CD4-positive, alpha-beta T cell treated with Interleukin-17A for 4 hours (primary cell): ENCODE results near the gene AP1S1.
A peak's percentile ranks its signal among the peaks of the same experiment; 100 is the strongest.

Source experiments
- DNase-seq: peaks from one replicate; pipeline ENCODE4 v3.0.0-alpha.2; 2020; ENCODE audit warnings: mixed read lengths

AP1S1 gene

DNA sequence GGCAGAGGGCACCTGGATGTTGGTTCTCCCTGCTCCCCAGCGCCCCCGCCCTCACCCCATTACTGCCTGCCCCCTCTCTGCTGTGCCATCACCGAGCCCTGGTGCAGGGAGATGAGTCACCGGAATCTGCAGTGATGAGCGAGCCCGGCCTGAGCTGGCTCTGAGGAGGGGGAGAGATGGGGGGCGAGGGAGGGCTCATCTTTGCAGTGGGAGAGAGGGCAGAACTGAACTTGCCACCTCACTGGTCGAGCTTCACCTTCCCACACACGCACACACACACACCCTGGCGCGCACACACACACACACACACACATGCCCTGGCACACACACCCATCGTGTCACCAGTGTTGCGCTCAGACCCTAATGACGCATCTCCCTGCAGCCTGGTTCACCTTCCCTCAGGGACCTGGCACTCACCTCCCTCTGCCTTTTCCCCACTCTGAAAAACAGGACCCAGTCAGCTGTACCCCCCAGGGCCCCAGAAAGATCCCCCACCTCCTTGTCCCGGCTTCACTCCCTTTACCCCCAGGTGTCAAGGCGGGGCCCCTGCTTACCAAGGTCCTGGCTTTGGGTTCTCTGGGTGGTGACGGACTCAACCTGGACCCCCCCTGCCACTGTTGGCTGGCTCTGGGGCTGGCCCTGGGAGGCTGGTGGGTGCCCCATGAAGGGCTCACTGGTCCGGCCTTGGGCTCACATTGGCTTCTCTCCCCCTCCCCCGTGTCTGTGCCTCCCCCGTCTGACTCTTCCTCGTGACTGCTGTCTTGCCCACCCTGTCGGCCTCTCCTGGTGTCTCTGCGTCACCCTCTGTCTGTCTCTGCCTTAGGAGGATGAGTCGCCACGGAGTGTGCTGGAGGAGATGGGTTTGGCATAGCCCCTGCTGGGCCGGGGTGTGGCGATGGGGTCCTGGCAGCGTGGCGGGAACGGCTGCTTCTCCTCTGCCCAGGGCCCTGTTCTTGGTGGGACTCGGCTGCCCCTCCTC, 5.7 kb downstream of the AP1S1 start:
- no peak for DNase-seq

DNA sequence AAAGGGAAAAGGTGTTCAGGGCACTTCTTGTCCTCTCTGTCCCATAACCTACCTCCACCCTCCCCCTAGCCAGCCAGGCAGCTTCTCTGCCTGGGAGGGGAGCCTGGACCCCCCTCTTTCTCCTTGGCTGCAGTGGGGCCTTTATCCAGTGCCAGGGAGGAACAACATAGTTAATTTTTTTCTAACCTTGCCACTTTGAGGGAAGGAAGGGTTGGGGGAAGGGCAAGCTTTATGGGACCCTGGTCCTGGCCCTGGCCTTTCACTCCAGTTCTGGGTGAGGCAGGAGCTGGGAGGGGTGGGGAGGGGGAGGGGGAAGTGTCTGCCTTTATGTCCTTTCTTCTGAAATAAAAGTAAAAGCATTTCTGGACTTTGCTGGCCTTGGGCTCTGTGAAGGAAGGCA, 6.6 kb downstream of the AP1S1 start:
- no peak for DNase-seq

DNA sequence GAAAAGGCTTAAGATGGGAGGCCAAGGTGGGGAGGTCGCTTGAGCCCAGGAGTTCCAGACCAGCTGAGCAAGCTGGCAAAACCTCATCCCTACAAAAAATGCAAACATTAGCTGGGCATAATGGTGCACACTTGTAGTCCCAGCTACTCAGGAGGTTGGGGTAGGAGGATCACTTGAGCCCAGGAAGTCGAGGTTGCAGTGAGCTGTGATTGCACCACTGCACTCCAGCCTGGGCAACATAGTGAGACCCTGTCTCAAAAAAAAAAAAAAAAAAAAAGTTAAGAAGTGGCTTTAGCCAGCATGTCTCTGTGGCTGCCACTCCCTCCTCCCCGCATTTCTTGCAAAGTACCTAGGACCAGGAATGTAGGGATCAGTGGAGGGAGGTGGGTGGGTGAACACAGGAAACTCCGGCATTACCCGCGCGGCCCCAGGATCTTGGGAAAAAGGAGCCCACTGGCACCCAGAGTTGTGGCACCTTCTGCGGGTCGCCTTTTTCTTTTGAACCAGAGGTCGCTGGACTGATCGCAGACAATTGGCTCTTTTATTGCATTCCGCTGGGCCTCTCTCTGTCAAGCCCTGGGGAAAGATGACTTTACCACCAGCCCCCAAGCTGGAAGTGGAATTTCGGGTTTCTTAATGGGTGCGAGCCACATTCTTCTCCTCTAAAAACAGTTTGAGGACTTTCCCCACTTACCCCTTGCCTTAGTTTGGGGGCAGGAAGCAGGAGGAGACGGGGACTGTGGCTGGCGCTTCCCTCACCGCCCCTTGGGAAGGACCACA, 7.6 kb downstream of the AP1S1 start:
- DNase-seq: no peak

DNA sequence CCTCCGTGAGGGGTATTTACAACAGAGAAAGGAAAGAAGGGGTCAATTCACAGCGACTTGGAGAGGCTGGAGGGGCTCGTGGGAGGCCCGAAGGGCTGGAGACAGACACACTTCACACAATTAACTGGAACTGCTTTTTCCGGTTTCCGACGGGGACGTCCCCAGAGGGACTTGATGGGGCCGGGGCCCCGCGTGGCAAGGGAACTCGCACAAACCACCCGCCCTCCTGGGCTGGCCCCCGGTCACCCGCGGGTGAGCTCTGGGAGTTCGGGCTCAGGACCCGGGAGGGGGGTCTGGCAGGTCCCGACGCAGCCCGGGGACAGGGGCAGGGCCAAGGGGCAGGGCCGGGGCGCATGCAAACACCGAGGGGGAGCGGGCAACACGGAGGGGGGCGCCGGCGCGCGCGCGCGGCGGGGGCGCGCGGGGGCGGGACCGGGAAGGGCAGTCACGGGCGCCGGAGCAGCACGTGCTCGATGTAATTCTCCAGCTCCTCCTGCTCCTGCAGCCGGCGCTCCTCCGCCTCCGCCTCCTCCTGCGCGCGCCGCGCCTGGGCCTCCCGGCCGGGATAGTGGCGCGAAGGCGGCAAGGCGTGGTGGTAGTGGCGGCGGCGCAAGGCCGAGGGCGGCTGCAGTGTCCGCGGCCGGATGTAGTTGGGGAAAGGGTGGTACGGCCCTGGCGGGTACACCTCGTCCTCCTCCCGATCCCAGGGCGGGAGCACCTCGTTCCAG, 8.4 kb downstream of the AP1S1 start:
- no peak for DNase-seq

DNA sequence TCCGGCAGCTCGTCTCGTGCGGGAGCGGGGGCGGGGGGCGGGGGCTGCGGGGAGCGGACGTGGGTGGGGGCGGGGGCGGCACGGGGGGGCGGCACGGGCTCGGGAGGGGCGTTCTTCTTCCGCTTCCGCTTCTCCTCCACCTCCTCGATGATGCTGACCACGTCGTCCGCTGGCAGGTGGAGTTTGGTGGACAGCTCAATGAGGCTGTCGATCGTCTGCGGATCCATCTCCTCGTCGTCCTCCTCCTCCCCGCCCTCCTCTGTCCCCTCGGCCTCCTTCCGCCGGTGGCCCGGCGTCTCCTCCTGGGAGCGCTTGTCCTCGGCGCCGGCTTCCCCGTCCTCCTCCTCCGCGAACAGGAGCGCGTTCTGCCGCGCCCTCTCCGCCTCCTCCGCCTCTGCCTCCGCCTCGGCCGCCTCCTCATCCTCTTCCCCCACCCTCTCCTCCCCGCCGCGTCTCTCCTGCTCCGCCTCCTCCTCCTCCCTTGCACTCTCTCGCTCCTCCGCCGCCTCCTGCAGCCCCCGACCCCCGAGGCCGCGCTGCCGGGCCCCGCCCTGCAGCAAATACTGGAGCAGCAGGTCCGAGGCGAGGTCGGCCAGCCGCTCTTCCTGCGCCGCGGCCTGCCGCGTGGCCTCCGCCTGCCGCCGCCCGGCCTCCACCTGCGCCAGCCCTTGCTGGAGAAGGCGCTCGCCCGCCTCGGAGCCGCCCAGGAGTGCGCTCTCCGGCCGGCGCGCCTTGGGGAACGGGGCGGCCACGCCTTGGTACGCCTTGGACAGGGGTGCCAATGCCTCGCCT, 9.2 kb downstream of the AP1S1 start:
- peak; percentile 62 for DNase-seq

DNA sequence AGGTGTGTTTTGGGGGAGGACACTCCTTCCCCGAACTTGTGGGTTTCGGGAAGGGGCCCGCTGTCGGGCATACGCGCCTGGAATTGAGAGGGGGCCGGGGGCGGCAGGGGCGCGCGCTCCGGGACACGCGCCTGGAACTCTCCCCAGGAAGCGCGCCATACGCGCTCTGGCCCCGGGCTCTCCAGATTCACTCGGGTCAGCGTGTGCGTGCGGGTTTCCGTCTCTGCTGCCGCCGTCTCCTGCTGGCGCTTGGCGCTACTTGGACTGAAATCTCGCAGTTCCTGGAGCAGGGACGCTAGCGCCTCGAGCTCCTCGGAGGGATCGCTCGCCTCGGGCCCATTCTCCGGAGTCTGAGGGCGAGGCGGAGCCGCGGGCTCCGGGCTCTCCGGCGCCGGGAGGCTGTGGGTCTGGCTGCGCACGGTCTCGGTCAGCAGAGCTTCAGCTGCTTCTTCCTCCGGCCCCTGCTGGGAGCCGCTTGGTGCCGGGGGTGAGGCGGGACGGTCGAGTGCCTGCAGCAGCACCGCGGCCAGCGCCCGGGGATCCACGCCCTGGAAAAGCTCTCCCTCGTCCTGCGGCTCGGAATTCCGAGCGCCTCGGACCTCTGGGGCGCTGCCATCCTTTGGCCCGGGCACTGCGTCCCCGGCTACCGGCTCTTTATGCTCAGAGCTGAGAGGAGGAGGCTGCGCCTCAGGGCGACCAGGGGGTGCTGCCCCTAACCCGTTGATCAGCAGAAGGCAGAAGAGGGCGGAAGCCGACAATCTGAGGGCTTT, 10.0 kb downstream of the AP1S1 start:
- peak; percentile 25 for DNase-seq

DNA sequence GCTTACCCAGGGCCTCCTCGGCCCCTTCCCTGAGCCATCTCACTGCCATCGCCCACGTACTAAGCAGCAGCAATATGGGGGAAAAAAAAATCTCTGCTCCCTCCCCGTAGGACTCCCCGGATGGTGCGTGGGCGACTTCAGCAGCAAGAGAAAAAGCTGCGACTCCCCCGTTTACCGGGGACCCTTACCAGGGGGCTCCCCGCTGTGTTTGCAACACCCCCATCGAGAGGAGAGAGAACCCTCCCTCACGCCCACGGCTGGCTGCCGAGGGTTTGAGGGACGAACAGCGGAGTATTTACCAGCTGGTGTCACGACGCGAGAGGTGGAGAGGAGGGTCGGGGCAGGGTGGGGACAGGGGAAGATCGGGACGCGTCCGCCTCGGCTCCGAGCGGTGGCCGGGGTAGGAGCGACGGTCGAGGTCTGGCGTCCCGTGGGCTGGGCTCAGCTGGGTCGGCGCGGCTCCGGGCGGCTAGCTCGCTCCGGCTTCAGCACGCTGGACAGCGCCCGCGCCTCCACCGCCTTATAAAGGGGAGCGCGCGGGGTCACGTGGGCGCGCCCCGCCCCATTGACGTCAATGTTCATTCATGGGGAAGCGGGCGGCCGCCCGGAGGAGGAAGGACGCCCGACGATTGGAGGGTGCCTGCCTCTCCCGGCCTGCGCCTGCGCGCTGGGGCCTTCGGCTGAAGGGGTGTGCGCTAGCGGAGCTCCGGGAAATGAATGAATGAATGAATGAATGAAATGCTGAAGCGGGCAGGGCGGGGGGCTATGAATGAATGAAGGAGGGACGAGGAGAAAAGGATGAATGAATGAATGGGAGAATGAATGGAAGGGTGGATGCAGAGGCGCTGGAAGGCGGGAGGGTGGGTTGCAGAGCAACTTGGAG, 11.0 kb downstream of the AP1S1 start, which contains the start of gene VGF:
TSS of gene VGF (minus strand) at position 495 of the 883 bp plus-strand sequence. CDS start 726 bp downstream, outside the sequence.
- peak; percentile 94 for DNase-seq

DNA sequence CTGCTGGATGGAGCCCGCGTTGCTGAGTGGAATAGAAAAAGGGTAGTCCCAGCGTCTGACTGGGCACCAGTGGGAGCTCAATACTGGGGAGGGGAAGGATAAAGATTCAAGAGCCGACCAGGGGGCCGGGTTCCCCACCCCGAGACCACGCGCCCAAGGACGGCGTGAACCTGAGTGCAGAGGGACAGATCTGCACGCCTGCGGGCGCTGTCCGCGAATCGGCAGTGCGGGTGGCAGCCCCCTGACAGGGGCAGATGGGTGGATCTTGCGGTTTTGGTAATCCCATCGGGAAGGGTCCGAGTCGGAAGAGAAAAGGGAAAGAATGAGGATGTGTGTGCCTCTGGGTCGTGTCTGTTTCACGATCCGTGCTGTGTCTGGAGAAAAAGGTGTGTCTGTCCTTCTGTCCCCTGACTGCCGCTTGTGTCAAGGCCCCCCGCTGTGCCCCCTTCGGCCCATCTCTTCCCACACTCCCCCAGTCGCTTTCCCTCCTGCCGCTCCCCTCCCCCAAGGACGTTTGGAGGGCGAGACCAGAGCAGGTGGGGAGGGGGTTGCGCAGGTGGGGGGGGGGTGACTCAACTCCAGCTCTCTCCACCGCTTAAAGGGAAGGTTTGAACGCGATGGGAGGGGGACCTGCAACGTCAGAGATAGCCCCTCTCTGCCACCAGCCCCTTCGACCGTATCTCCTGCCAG, 11.8 kb downstream of the AP1S1 start:
- DNase-seq: no peak

DNA sequence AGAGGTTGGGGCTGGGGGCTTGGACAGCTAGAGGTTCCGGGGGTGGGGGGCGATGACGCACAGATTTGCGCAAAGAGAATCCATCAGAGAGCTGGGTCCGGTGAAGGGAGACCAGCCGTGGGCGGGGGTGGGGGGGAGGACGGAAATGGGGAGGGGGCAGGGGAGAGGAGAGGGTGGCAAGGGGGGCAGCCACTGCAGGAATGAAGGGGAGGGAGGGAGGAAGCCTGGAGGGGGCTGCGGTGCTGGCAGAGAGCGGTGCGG, 12.3 kb downstream of the AP1S1 start:
- no peak for DNase-seq

DNA sequence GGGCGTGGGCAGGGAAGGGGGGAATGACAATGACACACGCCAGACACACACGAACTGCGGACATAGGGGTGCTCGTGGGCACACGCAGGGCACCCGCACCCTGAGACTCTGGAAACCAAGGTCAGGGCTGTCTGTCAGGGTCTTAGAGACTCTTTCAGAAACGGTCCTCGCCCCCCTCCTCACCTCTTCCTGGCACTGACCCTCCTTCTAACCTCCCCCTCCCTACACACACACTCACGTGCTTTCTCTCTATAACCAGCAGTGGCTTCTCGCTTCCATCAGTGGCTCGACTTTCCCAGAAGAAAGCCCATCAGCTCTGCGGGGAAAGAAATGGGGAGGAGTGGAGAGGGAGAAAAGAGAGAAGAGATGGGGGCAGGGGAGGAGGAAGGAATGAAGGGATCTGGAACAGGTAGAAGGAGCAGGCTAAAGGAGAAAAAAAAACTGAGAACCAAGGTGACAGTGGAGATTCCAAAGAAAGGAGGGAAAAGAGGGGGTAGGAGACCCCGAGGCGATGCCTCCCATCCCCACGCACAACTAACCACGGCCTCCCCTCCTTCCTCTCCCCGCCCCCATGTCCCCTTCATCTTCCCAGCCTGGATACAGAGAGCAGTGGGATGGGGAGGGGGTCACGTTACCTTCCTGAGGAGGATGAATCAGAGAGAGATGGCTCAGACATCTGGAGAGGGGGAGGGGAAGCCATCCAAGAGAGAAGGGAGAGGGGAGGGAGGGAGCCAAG, 12.8 kb downstream of the AP1S1 start:
- no peak for DNase-seq

DNA sequence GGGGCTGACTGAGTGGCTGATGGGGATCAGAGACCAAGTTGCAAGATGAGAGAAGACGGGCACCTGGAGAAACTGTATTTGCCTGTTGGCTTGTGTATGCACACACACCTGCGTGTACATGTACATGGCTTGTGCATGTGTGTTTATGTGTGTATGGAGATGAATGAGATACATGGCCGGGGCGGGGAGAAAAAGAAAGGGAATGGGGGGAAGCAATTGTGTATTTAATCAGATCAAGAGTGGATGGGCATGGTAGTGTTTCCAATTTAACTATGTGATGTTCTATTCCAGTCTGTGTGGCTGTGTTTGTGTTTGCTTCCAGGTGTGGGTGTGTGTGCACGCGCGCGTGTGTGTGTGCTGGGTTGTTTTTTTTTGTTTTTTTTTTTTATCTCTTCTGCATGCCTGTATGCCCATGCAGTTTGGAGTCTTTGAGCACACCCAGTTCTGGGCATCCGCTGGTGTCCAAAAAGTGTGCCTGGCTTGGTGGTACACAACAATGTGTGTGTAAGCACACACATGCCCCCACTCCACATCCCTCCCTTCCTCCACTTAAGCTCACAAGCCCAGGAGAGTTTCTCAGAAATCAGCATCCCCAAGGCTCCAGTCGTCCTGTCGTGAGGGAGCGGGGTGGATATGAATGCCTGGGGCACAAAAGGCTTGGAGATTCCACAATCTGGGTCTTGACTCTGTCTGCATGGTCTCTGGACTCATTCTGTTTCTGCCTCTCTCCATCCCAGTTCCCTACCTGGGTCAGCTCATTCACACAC, 13.6 kb downstream of the AP1S1 start:
- no peak for DNase-seq

DNA sequence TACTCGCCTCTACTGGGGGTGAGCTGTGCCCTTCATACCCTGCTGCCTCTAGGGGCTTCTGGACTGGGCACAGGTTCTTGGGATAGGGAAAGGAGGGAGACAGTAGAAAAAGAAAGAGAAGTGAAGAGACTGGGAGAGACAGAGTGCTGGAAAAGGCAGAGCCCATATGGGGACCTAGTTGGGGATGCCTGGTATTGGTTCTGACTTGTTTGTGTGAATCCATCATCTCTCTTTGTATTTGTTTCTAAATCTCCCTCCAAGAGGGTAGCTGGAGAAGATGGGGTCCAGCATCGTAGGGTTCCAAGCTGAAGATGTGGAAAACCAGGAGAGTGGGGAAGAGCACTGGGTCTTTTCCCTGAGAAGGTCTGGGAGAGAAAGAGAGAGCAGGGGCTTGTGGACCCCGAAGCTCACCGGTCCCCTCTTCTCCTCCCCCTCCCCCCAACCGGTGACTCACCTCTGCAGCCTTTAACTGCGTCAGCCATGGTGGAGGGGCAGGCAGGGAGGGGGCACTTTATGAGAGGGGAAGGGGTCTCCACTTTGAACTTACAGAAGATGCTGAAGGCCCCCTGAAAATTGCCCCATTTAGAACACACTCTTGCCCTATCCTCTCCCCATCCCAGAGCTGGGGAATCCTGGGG, 14.3 kb downstream of the AP1S1 start:
- DNase-seq: no peak

DNA sequence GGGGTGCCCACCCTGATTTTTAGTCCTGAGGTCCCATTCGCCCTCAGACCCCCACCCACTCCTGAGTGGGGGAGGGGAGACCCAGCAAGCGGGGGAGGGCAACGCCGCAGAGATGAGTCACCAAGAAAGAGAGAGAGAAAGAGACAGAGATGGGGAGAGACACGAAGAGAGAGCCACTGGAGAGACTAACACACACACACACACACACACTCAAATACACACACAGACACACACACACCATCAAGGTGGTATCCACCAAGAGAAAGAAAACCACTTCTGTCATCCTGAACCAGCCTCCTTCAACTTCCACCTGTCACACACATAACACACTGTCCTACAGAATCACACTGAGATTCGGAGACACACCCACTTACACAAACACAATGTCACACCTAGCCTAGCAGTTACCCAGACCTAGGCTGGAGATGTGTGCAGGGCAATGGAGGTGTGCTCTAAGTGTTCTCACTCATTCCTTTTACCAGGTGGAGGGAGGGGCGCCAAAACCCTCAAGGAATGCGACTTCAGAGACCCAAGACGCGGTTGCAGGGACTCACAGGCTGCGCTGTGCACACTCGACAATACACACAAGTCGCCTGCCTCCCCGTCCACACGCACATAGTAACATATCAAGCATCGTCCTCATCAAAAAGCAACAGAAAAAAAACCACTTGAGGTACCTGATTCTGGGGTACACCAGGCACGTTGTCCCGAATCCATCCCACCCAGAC, 15.0 kb downstream of the AP1S1 start:
- DNase-seq: no peak

DNA sequence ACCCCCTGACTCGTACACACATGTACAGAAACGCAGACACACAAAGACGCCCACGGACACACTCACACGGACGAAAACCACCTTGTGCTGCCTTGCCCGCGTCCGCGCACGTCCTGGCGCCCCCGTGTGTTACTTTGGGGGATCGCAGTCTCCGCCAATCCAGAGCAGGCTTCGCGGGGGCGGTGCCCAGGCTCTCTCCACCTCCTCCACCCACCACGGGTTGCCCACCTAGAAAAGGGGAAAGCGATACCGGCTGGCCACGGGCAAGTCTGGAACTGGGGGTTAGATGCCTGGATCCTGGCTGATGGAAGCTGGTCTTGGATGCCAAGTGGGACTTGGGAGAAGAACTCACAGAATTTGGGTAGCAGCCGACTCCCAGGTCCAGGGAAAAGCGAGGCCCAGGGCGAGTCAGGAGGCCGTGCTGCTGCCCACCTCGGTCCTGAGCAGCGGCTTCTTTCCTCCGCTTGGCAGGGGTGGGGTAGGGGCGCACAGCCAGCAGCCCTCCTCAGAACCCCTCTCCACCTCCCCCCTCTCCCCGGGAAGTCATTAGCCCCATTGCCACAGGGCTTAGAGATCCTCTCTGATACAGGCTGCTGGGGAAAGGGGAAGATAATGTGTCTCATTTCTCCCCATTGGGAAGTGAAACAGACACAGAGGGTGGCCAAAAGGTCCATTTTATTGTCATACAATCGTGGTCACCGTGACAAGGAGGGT, 15.7 kb downstream of the AP1S1 start:
- peak; percentile 85 for DNase-seq

DNA sequence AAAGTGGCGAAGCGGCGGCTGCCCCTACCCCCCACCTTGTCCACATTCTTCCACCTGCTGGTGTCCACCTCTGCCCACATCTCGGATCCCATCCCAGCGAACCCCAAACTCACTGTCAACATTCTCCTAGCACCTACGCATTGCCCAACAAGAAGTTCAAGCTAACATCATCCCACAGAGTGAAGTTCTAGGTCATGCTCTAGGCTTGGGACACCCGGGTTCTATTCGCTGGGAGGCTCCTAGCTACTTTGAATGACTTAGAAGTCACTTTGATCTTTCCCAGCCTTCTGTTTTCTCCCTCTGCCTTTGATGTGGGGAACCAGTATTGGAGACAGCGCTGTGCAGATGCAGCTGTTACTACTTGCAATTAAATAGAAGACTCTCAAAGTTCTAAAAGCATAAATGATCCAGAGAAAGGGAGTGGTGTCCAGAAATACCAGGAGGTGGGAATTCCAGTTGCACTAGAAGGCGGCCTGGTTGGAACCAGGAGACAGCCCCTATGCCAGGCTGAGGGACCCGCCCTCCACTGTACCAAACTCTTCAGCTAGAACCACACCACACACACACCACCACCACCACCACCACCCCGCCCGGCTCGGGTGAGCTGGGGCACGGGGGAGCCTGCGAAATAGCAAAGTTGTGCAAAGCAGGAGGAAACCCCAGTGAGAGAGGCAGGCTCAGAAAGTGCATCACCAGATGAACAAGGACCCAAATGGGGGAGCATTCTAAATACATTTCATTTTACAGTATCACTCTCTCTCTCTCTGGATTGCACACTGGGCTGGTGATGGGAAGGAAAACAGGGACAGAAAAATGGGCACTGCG, 16.6 kb downstream of the AP1S1 start:
- DNase-seq: no peak

DNA sequence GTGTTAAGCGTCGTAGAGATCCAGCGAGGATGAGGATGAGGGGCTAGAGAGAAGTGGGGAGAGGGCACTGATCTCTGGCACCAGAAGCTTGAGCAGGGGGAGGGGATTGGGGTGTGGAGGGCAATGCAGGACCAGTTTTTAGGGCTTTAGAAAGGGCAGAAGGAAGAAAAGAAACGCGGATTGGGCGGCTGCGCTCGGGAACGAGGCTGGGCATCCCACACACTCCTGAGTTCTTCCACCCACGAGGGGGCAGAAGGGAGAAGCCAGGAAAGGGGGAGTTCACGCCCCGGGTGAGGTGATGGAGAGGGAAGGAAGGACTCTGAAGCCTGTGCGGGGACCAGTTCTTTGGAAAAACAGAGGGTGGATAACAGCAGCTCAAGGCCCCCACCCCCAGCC, 17.2 kb downstream of the AP1S1 start:
- DNase-seq: no peak
